SU-DHL-6 (cell line): ENCODE data around the gene FLNA.

Source experiments
- CTCF ChIP-seq: fragments of 200-600 bp; sonication (generic); IDR thresholded peaks from one replicate; pipeline ENCODE4 v1.5.1; 2017; ENCODE audit warnings: antibody characterized with exemption, mild to moderate bottlenecking, low read length, moderate library complexity; ENCODE audit not compliant: insufficient read depth, poor library complexity, severe bottlenecking
- EZH2phosphoT487 ChIP-seq: fragments of 200-600 bp; sonication (generic), shearing (Covaris generic); conservative IDR thresholded peaks from 2 replicates; pipeline ENCODE4 v1.6.1; 2018; ENCODE audit warnings: mild to moderate bottlenecking, antibody characterized with exemption, low read length, moderate library complexity, mixed read lengths

- TF ChIP-seq CTCF: peak; percentile 79
- no peak for TF ChIP-seq EZH2phosphoT487
Measured at GRCh38 chrX:154398668-154399526, 24.5 kb upstream of the FLNA start.
